Measurements from ENCODE around the gene TP53BP1. TPM values are rescaled to one million over a fixed set of nuclear protein-coding genes. Genes with fewer than 3 reads are reported as not detected.

Gene TP53BP1
- total and polyA plus RNA-seq, 2 of the 13 experiments (the other 11 are each of a cell fraction or from before 2014, with no cell fraction given), result 17.1 to 17.4 TPM

GRCh38 chr15:43370975-43371974 is 121.7 kb downstream of the TP53BP1 start, which contains the start of the genes TUBGCP4 and ZSCAN29 (continued):
- TF ChIP-seq ZNF281 (CRISPR knock-in tag; IDR thresholded peaks at IDR 0.05; ENCODE audit: borderline replicate concordance), result no peak
- TF ChIP-seq KMT2A (CRISPR knock-in tag; IDR thresholded peaks at IDR 0.05), result peak; percentile 89
- TF ChIP-seq ZNF678 (CRISPR knock-in tag; IDR thresholded peaks at IDR 0.05), result peak; percentile 49; the same call in 1 of the 2 replicates
- TF ChIP-seq NFYC (CRISPR knock-in tag; IDR thresholded peaks at IDR 0.05), result peak; percentile 24; the same call in 1 of the 2 replicates
- no peak for TF ChIP-seq SNAI1 (CRISPR knock-in tag; IDR thresholded peaks at IDR 0.05; ENCODE audit: borderline replicate concordance)
- no peak for TF ChIP-seq PRDM15 (CRISPR knock-in tag; IDR thresholded peaks at IDR 0.05)
- TF ChIP-seq EP300 (IDR thresholded peaks at IDR 0.05; ENCODE audit: low read depth in 2 of 2, low read length in 2 of 2), result no peak
- TF ChIP-seq EP300 (CRISPR knock-in tag; IDR thresholded peaks at IDR 0.05; ENCODE audit: borderline replicate concordance), result no peak
- no peak for TF ChIP-seq ATRX (CRISPR knock-in tag; IDR thresholded peaks at IDR 0.05; ENCODE audit: borderline replicate concordance)
- TF ChIP-seq ATF6 (CRISPR knock-in tag; conservative IDR thresholded peaks at IDR 0.05), result 0 out of 2 replicates have a peak, but pooled peaks have one; percentile 72
- peak; percentile 41; the same call in 1 of the 2 replicates for TF ChIP-seq ERF (CRISPR knock-in tag; IDR thresholded peaks at IDR 0.05)
- 0 out of 2 replicates have a peak, but pooled peaks have one; percentile 28 for TF ChIP-seq ZNF275 (CRISPR knock-in tag; IDR thresholded peaks at IDR 0.05; ENCODE audit: borderline replicate concordance)
- TF ChIP-seq FOXK1 (CRISPR knock-in tag; IDR thresholded peaks at IDR 0.05; ENCODE audit: borderline replicate concordance, low read depth), result peak; percentile 28; the same call in 1 of the 2 replicates
- no peak for TF ChIP-seq ZBTB38 (CRISPR knock-in tag; IDR thresholded peaks at IDR 0.05)
- no peak for TF ChIP-seq CSRNP2 (CRISPR knock-in tag; conservative IDR thresholded peaks at IDR 0.05; ENCODE audit: low read depth)

Measured in HepG2 (cell line).